Temporal lobe (tissue), 2 donors: Measurements from ENCODE around the gene UTP3. TPM values are rescaled to one million over a fixed set of nuclear protein-coding genes. Genes with fewer than 3 reads are reported as not detected.

Experiments used
- small RNA-seq: library from RNA; depleted of rRNA; stranded (forward); fragments of <200 nt; gene quantifications from one replicate; pipeline ENCODE3, GENCODE V24; 2014; ENCODE audit warnings: low replicate concordance
- total RNA-seq: library from RNA; depleted of rRNA; stranded (reverse); fragments of >200 nt; gene quantifications from one replicate; pipeline ENCODE4 v1.2.3, GENCODE V29; 2014

UTP3 gene
- total RNA-seq, 1 donor from 2014 or later, result 17.0 TPM

Small RNAs within 50 kb of the gene (small RNA-seq; reads per million reads assigned to genes)
- gene RNU6-520P (not detected), gene RNU6-784P (not detected)

Other genes with a start within 250 kb of the UTP3 start
- not detected for gene MUC7, start 216.3 kb upstream of the UTP3 start, total RNA-seq
- gene AMTN, start 170.0 kb upstream of the UTP3 start, total RNA-seq, result not detected
- 0.25 TPM for gene AMBN, start 96.3 kb upstream of the UTP3 start, total RNA-seq
- not detected for gene ENAM, start 59.8 kb upstream of the UTP3 start, total RNA-seq
- gene JCHAIN, start 22.0 kb upstream of the UTP3 start, total RNA-seq, result not detected
- gene RUFY3, start 33.4 kb downstream of the UTP3 start, total RNA-seq, result 387 TPM
- gene GRSF1, start 151.4 kb downstream of the UTP3 start, total RNA-seq, result 42.8 TPM
- 36.4 TPM for gene MOB1B, start 213.8 kb downstream of the UTP3 start, total RNA-seq